ENCODE data around the gene NFAM1. TPM values are rescaled to one million over a fixed set of nuclear protein-coding genes. Genes with fewer than 3 reads are reported as not detected.

Gene NFAM1
- total RNA-seq, 1 donor from 2014 or later = 1.6 TPM

GRCh38 chr22:42432818-42433217 lies 615 bp upstream of the NFAM1 start:
- H3K27ac Mint-ChIP-seq (ENCODE audit: unreplicated experiment) = no peak overlapping the region
- no peak for TF ChIP-seq CTCF (IDR thresholded peaks at IDR 0.05; ENCODE audit: unreplicated experiment)
- H3K27me3 Mint-ChIP-seq (ENCODE audit: unreplicated experiment) = peaks cover 9% of the 10 kb centered on the region
- peaks cover 11% of the 10 kb centered on the region for H3K4me1 Mint-ChIP-seq (ENCODE audit: unreplicated experiment)
- no peaks in the 10 kb centered on the region for H3K9me3 Mint-ChIP-seq (ENCODE audit: unreplicated experiment)
- no peak overlapping the region for H3K4me3 Mint-ChIP-seq (ENCODE audit: unreplicated experiment)
- no peaks in the 10 kb centered on the region for H3K36me3 Mint-ChIP-seq (ENCODE audit: low read depth, unreplicated experiment)
- no peak for DNase-seq (ENCODE audit: low spot score)

- no peak for DNase-seq (ENCODE audit: low spot score)
- H3K27ac Mint-ChIP-seq (ENCODE audit: unreplicated experiment) = no peak overlapping the region
- H3K4me3 Mint-ChIP-seq (ENCODE audit: unreplicated experiment) = no peak overlapping the region
- H3K9me3 Mint-ChIP-seq (ENCODE audit: unreplicated experiment) = no peaks in the 10 kb centered on the region
- H3K4me1 Mint-ChIP-seq (ENCODE audit: unreplicated experiment) = peaks cover 4% of the 10 kb centered on the region
- TF ChIP-seq CTCF (IDR thresholded peaks at IDR 0.05; ENCODE audit: unreplicated experiment) = no peak
- peaks cover 9% of the 10 kb centered on the region for H3K27me3 Mint-ChIP-seq (ENCODE audit: unreplicated experiment)
- no peaks in the 10 kb centered on the region for H3K36me3 Mint-ChIP-seq (ENCODE audit: low read depth, unreplicated experiment)
Observed at GRCh38 chr22:42431401-42432019, 693 bp downstream of the NFAM1 start.

GRCh38 chr22:42430528-42431125 lies 1.6 kb downstream of the NFAM1 start:
- H3K4me1 Mint-ChIP-seq (ENCODE audit: unreplicated experiment) = no peaks in the 10 kb centered on the region
- H3K36me3 Mint-ChIP-seq (ENCODE audit: low read depth, unreplicated experiment) = no peaks in the 10 kb centered on the region
- DNase-seq (ENCODE audit: low spot score) = no peak
- TF ChIP-seq CTCF (IDR thresholded peaks at IDR 0.05; ENCODE audit: unreplicated experiment) = no peak
- H3K4me3 Mint-ChIP-seq (ENCODE audit: unreplicated experiment) = no peak overlapping the region
- no peaks in the 10 kb centered on the region for H3K9me3 Mint-ChIP-seq (ENCODE audit: unreplicated experiment)
- peaks cover 11% of the 10 kb centered on the region for H3K27me3 Mint-ChIP-seq (ENCODE audit: unreplicated experiment)
- H3K27ac Mint-ChIP-seq (ENCODE audit: unreplicated experiment) = no peak overlapping the region

GRCh38 chr22:42428760-42429159 lies 3.4 kb downstream of the NFAM1 start:
- no peak for DNase-seq (ENCODE audit: low spot score)
- Mint-ChIP-seq H3K9me3 (ENCODE audit: unreplicated experiment) (no peaks in the 10 kb centered on the region), H3K4me3 (ENCODE audit: unreplicated experiment) (no peak overlapping the region), H3K36me3 (ENCODE audit: low read depth, unreplicated experiment) (no peaks in the 10 kb centered on the region), H3K4me1 (ENCODE audit: unreplicated experiment) (no peaks in the 10 kb centered on the region), H3K27me3 (ENCODE audit: unreplicated experiment) (peaks cover 8% of the 10 kb centered on the region), H3K27ac (ENCODE audit: unreplicated experiment) (no peak overlapping the region)
- no peak for TF ChIP-seq CTCF (IDR thresholded peaks at IDR 0.05; ENCODE audit: unreplicated experiment)

GRCh38 chr22:42428025-42428424 lies 4.2 kb downstream of the NFAM1 start:
- DNase-seq (ENCODE audit: low spot score) = no peak
- no peak overlapping the region for H3K4me3 Mint-ChIP-seq (ENCODE audit: unreplicated experiment)
- no peak for TF ChIP-seq CTCF (IDR thresholded peaks at IDR 0.05; ENCODE audit: unreplicated experiment)
- H3K36me3 Mint-ChIP-seq (ENCODE audit: low read depth, unreplicated experiment) = no peaks in the 10 kb centered on the region
- no peak overlapping the region for H3K27ac Mint-ChIP-seq (ENCODE audit: unreplicated experiment)
- no peaks in the 10 kb centered on the region for H3K4me1 Mint-ChIP-seq (ENCODE audit: unreplicated experiment)
- no peaks in the 10 kb centered on the region for H3K9me3 Mint-ChIP-seq (ENCODE audit: unreplicated experiment)
- H3K27me3 Mint-ChIP-seq (ENCODE audit: unreplicated experiment) = peaks cover 8% of the 10 kb centered on the region
